Measurements from ENCODE around the gene ANXA4. TPM values are rescaled to one million over a fixed set of nuclear protein-coding genes. Genes with fewer than 3 reads are reported as not detected.
A peak's percentile ranks its signal among the peaks of the same experiment; 100 is the strongest.

The ANXA4 gene
- total RNA-seq, 1 experiment from 2014 or later: 183 TPM

DNA sequence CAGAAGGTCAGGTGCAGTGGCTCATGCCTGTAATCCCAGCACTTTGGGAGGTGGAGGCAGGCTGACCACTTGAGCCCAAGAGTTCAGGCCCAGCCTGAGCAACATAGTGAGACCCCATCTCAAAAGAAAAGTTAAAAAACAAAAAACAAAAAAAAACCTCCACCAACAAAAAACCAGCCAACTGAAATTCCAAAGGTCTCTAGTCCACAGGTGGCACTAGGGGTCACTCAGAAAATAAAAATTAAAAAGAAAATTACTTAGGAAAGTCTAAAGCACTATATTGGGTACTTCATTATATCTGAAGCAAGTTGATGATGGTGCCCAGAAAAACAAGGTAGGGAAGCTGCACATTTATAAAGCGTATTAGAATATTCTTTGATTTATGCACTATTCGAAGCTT lies 26.9 kb downstream of the ANXA4 start:
- ChIA-PET POLR2A (no interaction called here), CTCF (no interaction called here)
- no peak for ATAC-seq
- BruUV-seq (replicated peaks): no TSS peak
- intact Hi-C loops (cut with micrococcal nuclease; ENCODE audit: unreplicated experiment) (no loop called here), in situ Hi-C loops (cut with HindIII; ENCODE audit: low pct_unique_long_range_greater_than_20kb, low sequenced_read_pairs) (no loop called here)
- Histone ChIP-seq H3K27me3 (ENCODE audit: control insufficient read depth, insufficient read depth, low read length) (no peaks in the 10 kb centered on the region), H3K4me1 (ENCODE audit: control insufficient read depth, insufficient read depth, low read length) (peaks cover 35% of the 10 kb centered on the region), H3K27ac (ENCODE audit: low read length) (no peak overlapping the region), H3K4me3 (ENCODE audit: low read depth in 2 of 2, low read length in 2 of 2) (no peak overlapping the region), H3K9me3 (ENCODE audit: control insufficient read depth, insufficient read depth, low read depth, low read length) (no peaks in the 10 kb centered on the region), H3K36me3 (ENCODE audit: control insufficient read depth, insufficient read depth, low read length) (no peaks in the 10 kb centered on the region)
- no peak for TF ChIP-seq SIN3A (IDR thresholded peaks at IDR 0.05; ENCODE audit: borderline replicate concordance, insufficient read depth, low read depth, low read length)
- TF ChIP-seq, protein P1, sequence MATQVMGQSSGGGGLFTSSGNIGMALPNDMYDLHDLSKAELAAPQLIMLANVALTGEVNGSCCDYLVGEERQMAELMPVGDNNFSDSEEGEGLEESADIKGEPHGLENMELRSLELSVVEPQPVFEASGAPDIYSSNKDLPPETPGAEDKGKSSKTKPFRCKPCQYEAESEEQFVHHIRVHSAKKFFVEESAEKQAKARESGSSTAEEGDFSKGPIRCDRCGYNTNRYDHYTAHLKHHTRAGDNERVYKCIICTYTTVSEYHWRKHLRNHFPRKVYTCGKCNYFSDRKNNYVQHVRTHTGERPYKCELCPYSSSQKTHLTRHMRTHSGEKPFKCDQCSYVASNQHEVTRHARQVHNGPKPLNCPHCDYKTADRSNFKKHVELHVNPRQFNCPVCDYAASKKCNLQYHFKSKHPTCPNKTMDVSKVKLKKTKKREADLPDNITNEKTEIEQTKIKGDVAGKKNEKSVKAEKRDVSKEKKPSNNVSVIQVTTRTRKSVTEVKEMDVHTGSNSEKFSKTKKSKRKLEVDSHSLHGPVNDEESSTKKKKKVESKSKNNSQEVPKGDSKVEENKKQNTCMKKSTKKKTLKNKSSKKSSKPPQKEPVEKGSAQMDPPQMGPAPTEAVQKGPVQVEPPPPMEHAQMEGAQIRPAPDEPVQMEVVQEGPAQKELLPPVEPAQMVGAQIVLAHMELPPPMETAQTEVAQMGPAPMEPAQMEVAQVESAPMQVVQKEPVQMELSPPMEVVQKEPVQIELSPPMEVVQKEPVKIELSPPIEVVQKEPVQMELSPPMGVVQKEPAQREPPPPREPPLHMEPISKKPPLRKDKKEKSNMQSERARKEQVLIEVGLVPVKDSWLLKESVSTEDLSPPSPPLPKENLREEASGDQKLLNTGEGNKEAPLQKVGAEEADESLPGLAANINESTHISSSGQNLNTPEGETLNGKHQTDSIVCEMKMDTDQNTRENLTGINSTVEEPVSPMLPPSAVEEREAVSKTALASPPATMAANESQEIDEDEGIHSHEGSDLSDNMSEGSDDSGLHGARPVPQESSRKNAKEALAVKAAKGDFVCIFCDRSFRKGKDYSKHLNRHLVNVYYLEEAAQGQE (IDR thresholded peaks at IDR 0.05; ENCODE audit: insufficient read depth in 1 of 2, low read depth in 2 of 2, low read length in 1 of 2): no peak
- no peak for TF ChIP-seq TCF7L2 (IDR thresholded peaks at IDR 0.05; ENCODE audit: low read depth, low read length)
- TF ChIP-seq POLR2AphosphoS5 (IDR thresholded peaks at IDR 0.05; ENCODE audit: low read depth, low read length): no peak
- TF ChIP-seq, protein P2, sequence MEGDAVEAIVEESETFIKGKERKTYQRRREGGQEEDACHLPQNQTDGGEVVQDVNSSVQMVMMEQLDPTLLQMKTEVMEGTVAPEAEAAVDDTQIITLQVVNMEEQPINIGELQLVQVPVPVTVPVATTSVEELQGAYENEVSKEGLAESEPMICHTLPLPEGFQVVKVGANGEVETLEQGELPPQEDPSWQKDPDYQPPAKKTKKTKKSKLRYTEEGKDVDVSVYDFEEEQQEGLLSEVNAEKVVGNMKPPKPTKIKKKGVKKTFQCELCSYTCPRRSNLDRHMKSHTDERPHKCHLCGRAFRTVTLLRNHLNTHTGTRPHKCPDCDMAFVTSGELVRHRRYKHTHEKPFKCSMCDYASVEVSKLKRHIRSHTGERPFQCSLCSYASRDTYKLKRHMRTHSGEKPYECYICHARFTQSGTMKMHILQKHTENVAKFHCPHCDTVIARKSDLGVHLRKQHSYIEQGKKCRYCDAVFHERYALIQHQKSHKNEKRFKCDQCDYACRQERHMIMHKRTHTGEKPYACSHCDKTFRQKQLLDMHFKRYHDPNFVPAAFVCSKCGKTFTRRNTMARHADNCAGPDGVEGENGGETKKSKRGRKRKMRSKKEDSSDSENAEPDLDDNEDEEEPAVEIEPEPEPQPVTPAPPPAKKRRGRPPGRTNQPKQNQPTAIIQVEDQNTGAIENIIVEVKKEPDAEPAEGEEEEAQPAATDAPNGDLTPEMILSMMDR (IDR thresholded peaks at IDR 0.05): no peak
- no peak for DNase-seq (ENCODE audit: low read depth, low spot score)

DNA sequence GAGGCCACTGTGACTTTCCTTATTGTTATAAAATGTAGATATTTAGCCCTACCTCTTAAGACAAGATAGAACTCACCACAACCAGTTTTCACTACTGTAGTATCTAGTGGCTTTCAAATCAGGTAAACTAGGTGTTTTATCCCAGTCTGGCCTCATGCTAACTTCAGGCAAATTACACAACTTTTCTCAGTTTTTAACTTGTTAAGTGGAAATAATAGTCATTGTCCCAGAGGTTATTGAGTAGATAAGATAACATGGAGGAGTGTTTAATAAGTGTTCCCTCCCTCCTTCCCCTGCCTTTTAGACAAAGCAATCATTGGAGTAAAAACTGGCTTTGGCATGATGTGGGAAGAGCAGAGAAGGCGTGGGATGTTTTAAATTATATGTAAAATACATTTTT lies 27.3 kb downstream of the ANXA4 start:
- ChIA-PET CTCF (no interaction called here), POLR2A (no interaction called here)
- intact Hi-C loops (cut with micrococcal nuclease; ENCODE audit: unreplicated experiment): no loop called here

More for the DNA sequence above, 27.3 kb downstream of the ANXA4 start:
- peak overlapping the region; percentile 66; the same call in 1 of the 2 replicates for H3K27ac ChIP-seq (ENCODE audit: low read length)
- H3K4me3 ChIP-seq (ENCODE audit: low read depth in 2 of 2, low read length in 2 of 2): no peak overlapping the region
- no peaks in the 10 kb centered on the region for H3K36me3 ChIP-seq (ENCODE audit: control insufficient read depth, insufficient read depth, low read length)
- in situ Hi-C loops (cut with HindIII; ENCODE audit: low pct_unique_long_range_greater_than_20kb, low sequenced_read_pairs): no loop called here
- BruUV-seq (replicated peaks): no TSS peak
- DNase-seq (ENCODE audit: low read depth, low spot score): no peak
- TF ChIP-seq, protein P1 (IDR thresholded peaks at IDR 0.05; ENCODE audit: insufficient read depth in 1 of 2, low read depth in 2 of 2, low read length in 1 of 2): no peak
- TF ChIP-seq, protein P2 (IDR thresholded peaks at IDR 0.05): no peak
- TF ChIP-seq SIN3A (IDR thresholded peaks at IDR 0.05; ENCODE audit: borderline replicate concordance, insufficient read depth, low read depth, low read length) (no peak), TCF7L2 (IDR thresholded peaks at IDR 0.05; ENCODE audit: low read depth, low read length) (no peak), POLR2AphosphoS5 (IDR thresholded peaks at IDR 0.05; ENCODE audit: low read depth, low read length) (no peak)
- no peak for ATAC-seq
- H3K9me3 ChIP-seq (ENCODE audit: control insufficient read depth, insufficient read depth, low read depth, low read length): no peaks in the 10 kb centered on the region
- H3K4me1 ChIP-seq (ENCODE audit: control insufficient read depth, insufficient read depth, low read length): peaks cover 35% of the 10 kb centered on the region
- no peaks in the 10 kb centered on the region for H3K27me3 ChIP-seq (ENCODE audit: control insufficient read depth, insufficient read depth, low read length)

Data from Panc1 (cell line).